ENCODE measurements around the gene MRPS27.
A peak's percentile ranks its signal among the peaks of the same experiment; 100 is the strongest.

MRPS27 gene

GRCh38 chr5:72269411-72269780 lies 50.6 kb downstream of the MRPS27 start:
- peaks cover 6% of the 10 kb centered on the region for H3K9me3 Mint-ChIP-seq
- no peak overlapping the region for H3K27ac Mint-ChIP-seq
- H3K4me3 Mint-ChIP-seq = no peak overlapping the region
- H3K36me3 Mint-ChIP-seq (ENCODE audit: low read depth) = peaks cover 47% of the 10 kb centered on the region
- no peaks in the 10 kb centered on the region for H3K27me3 Mint-ChIP-seq (ENCODE audit: low read depth, poor library complexity)
- peak; percentile 9 for TF ChIP-seq CTCF (IDR thresholded peaks at IDR 0.05)
- no peak for DNase-seq
- peaks cover 10% of the 10 kb centered on the region for H3K4me1 Mint-ChIP-seq

- no peak overlapping the region for H3K27ac Mint-ChIP-seq
- TF ChIP-seq CTCF (IDR thresholded peaks at IDR 0.05) = peak; percentile 72
- DNase-seq = peak; percentile 50
- peaks cover 6% of the 10 kb centered on the region for H3K9me3 Mint-ChIP-seq
- no peaks in the 10 kb centered on the region for H3K27me3 Mint-ChIP-seq (ENCODE audit: low read depth, poor library complexity)
- peaks cover 47% of the 10 kb centered on the region for H3K36me3 Mint-ChIP-seq (ENCODE audit: low read depth)
- no peak overlapping the region for H3K4me3 Mint-ChIP-seq
- H3K4me1 Mint-ChIP-seq = peaks cover 10% of the 10 kb centered on the region
Observed at GRCh38 chr5:72268753-72269410, 51.2 kb downstream of the MRPS27 start.

- peaks cover 47% of the 10 kb centered on the region for H3K36me3 Mint-ChIP-seq (ENCODE audit: low read depth)
- no peak overlapping the region for H3K27ac Mint-ChIP-seq
- no peak for DNase-seq
- H3K4me1 Mint-ChIP-seq = peaks cover 10% of the 10 kb centered on the region
- H3K27me3 Mint-ChIP-seq (ENCODE audit: low read depth, poor library complexity) = no peaks in the 10 kb centered on the region
- peaks cover 6% of the 10 kb centered on the region for H3K9me3 Mint-ChIP-seq
- H3K4me3 Mint-ChIP-seq = no peak overlapping the region
- TF ChIP-seq CTCF (IDR thresholded peaks at IDR 0.05) = no peak
Observed at GRCh38 chr5:72268260-72268659, 51.8 kb downstream of the MRPS27 start.

GRCh38 chr5:72267685-72268084 lies 52.4 kb downstream of the MRPS27 start:
- no peak for TF ChIP-seq CTCF (IDR thresholded peaks at IDR 0.05)
- peaks cover 47% of the 10 kb centered on the region for H3K36me3 Mint-ChIP-seq (ENCODE audit: low read depth)
- no peaks in the 10 kb centered on the region for H3K27me3 Mint-ChIP-seq (ENCODE audit: low read depth, poor library complexity)
- no peak overlapping the region for H3K4me3 Mint-ChIP-seq
- peaks cover 6% of the 10 kb centered on the region for H3K9me3 Mint-ChIP-seq
- peaks cover 10% of the 10 kb centered on the region for H3K4me1 Mint-ChIP-seq
- DNase-seq = no peak
- no peak overlapping the region for H3K27ac Mint-ChIP-seq

GRCh38 chr5:72266862-72267261 lies 53.2 kb downstream of the MRPS27 start:
- Mint-ChIP-seq H3K27ac (no peak overlapping the region), H3K36me3 (ENCODE audit: low read depth) (peaks cover 39% of the 10 kb centered on the region), H3K4me3 (no peak overlapping the region), H3K4me1 (peaks cover 10% of the 10 kb centered on the region), H3K9me3 (peaks cover 6% of the 10 kb centered on the region), H3K27me3 (ENCODE audit: low read depth, poor library complexity) (no peaks in the 10 kb centered on the region)
- no peak for TF ChIP-seq CTCF (IDR thresholded peaks at IDR 0.05)
- no peak for DNase-seq

All from nephron progenitor cell (in vitro differentiated cells).